GM23338 (cell line): ENCODE results near the gene PRKAR1B. TPM values are rescaled to one million over a fixed set of nuclear protein-coding genes. Genes with fewer than 3 reads are reported as not detected.

Experiments used
- ATAC-seq: fragments of 200-7000 bp; cut with Tn5 transposase; 3 replicates; pipeline ENCODE4 v1.9.1; 2020
- DNase-seq: peaks from one replicate; pipeline ENCODE4 v3.0.0-alpha.2; 2015; ENCODE audit warnings: low spot score
- H2AFZ ChIP-seq: fragments of 200-600 bp; sonication (generic); 2 replicates; pipeline ENCODE4 v1.8.0; 2016; ENCODE audit warnings: antibody characterized with exemption, mild to moderate bottlenecking, moderate library complexity
- H3F3A ChIP-seq: fragments of 200-600 bp; sonication (generic); replicated peaks from 2 replicates; pipeline ENCODE4 v1.8.0; 2017; ENCODE audit warnings: antibody characterized with exemption, mixed run types, low read depth
- H3K27ac ChIP-seq: fragments of 200-600 bp; sonication (generic); 2 replicates; pipeline ENCODE4 v1.6.1; 2016; ENCODE audit warnings: low read depth
- H3K27me3 ChIP-seq: fragments of 200-600 bp; sonication (generic); 2 replicates; pipeline ENCODE4 v1.8.0; 2016; ENCODE audit warnings: mild to moderate bottlenecking, mixed run types, moderate library complexity; ENCODE audit not compliant: insufficient read depth
- H3K36me3 ChIP-seq: fragments of 200-600 bp; sonication (generic); 2 replicates; pipeline ENCODE4 v1.8.0; 2016; ENCODE audit warnings: mild to moderate bottlenecking; ENCODE audit not compliant: insufficient read depth
- H3K4me1 ChIP-seq: fragments of 200-600 bp; sonication (generic); 2 replicates; pipeline ENCODE4 v1.8.0; 2016; ENCODE audit warnings: mild to moderate bottlenecking, moderate library complexity; ENCODE audit not compliant: insufficient read depth
- H3K4me2 ChIP-seq: fragments of 200-600 bp; sonication (generic); 2 replicates; pipeline ENCODE4 v1.7.1; 2017; ENCODE audit warnings: mixed run types
- H3K4me3 ChIP-seq: fragments of 200-600 bp; sonication (generic); 2 replicates; pipeline ENCODE4 v1.6.1; 2016; ENCODE audit warnings: mixed run types
- H3K79me2 ChIP-seq: fragments of 200-600 bp; sonication (generic); replicated peaks from 2 replicates; pipeline ENCODE4 v1.8.0; 2017; ENCODE audit warnings: mild to moderate bottlenecking; ENCODE audit not compliant: insufficient read depth
- H3K9me2 ChIP-seq: fragments of 200-600 bp; sonication (generic); 2 replicates; pipeline ENCODE4 v1.8.0; 2017; ENCODE audit not compliant: insufficient read depth
- H4K20me1 ChIP-seq: fragments of 200-600 bp; sonication (generic); replicated peaks from 2 replicates; pipeline ENCODE4 v1.8.0; 2017; ENCODE audit warnings: mild to moderate bottlenecking; ENCODE audit not compliant: insufficient read depth
- H3K27ac Mint-ChIP-seq: 2 replicates; pipeline ENCODE4 v1.8.0; 2020; ENCODE audit warnings: inconsistent platforms, mild to moderate bottlenecking, moderate library complexity, mixed read lengths
- H3K27me3 Mint-ChIP-seq: 3 replicates; pipeline ENCODE4 v1.8.0; 2022; ENCODE audit warnings: low read depth, mild to moderate bottlenecking, moderate library complexity, mixed read lengths, inconsistent platforms; ENCODE audit not compliant: insufficient read depth, poor library complexity
- H3K36me3 Mint-ChIP-seq: 3 replicates; pipeline ENCODE4 v1.8.0; 2021; ENCODE audit warnings: low read depth, mild to moderate bottlenecking, inconsistent platforms, moderate library complexity, mixed read lengths
- H3K4me1 Mint-ChIP-seq: 3 replicates; pipeline ENCODE4 v1.8.0; 2020; ENCODE audit warnings: mild to moderate bottlenecking, inconsistent platforms, mixed read lengths
- H3K4me3 Mint-ChIP-seq: 3 replicates; pipeline ENCODE4 v1.8.0; 2021; ENCODE audit warnings: moderate library complexity, mild to moderate bottlenecking, inconsistent platforms, mixed read lengths
- H3K9me3 Mint-ChIP-seq: 3 replicates; pipeline ENCODE4 v1.8.0; 2020; ENCODE audit warnings: moderate library complexity, mild to moderate bottlenecking, inconsistent platforms, mixed read lengths
- CREB1 ChIP-seq: fragments of 250-450 bp; sonication (Bioruptor Pico); IDR thresholded peaks from 2 replicates; pipeline ENCODE4 v1.5.0; 2020; ENCODE audit warnings: low read depth, mild to moderate bottlenecking, moderate library complexity
- CTCF ChIP-seq, 2 experiments: fragments of 200-600 bp in 1 of 2; sonication (generic) in 1 of 2; conservative IDR thresholded peaks; 2 replicates each; pipeline versions ENCODE4 v1.5.1 to v1.6.1; 2016 to 2017; ENCODE audit warnings: antibody characterized with exemption in 2 of 2, low read depth in 2 of 2, mild to moderate bottlenecking in 2 of 2, moderate library complexity in 1 of 2
- EZH2 ChIP-seq: fragments of 200-600 bp; sonication (generic); IDR thresholded peaks from one replicate; pipeline ENCODE4 v1.8.0; 2017; ENCODE audit warnings: antibody characterized with exemption, mild to moderate bottlenecking, low read depth; ENCODE audit not compliant: unreplicated experiment
- EZH2phosphoT487 ChIP-seq: fragments of 200-600 bp; sonication (generic); IDR thresholded peaks from one replicate; pipeline ENCODE4 v1.8.1; 2018; ENCODE audit warnings: antibody characterized with exemption; ENCODE audit not compliant: unreplicated experiment
- JUNB ChIP-seq: IDR thresholded peaks from one replicate; pipeline ENCODE4 v1.6.1; 2016; ENCODE audit warnings: antibody characterized with exemption; ENCODE audit not compliant: unreplicated experiment
- NANOG ChIP-seq: IDR thresholded peaks from 2 replicates; pipeline ENCODE4 v1.6.1; 2016; ENCODE audit warnings: antibody characterized with exemption, borderline replicate concordance
- POLR2AphosphoS5 ChIP-seq: IDR thresholded peaks from 2 replicates; pipeline ENCODE4 v1.6.1; 2016; ENCODE audit warnings: antibody characterized with exemption, low read depth
- REST ChIP-seq: IDR thresholded peaks from one replicate; pipeline ENCODE4 v1.6.1; 2018; ENCODE audit warnings: antibody characterized with exemption; ENCODE audit not compliant: unreplicated experiment
- STAT1 ChIP-seq: IDR thresholded peaks from one replicate; pipeline ENCODE4 v1.6.1; 2016; ENCODE audit warnings: antibody characterized with exemption; ENCODE audit not compliant: unreplicated experiment
- ZNF114 ChIP-seq: fragments of 250-450 bp; sonication (Bioruptor Pico); IDR thresholded peaks from 2 replicates; pipeline ENCODE4 v1.5.0; 2020; ENCODE audit warnings: mild to moderate bottlenecking, moderate library complexity
- ZNF331 ChIP-seq: fragments of 250-450 bp; sonication (Bioruptor Pico); IDR thresholded peaks from 2 replicates; pipeline ENCODE4 v1.5.0; 2020; ENCODE audit warnings: low read depth, mild to moderate bottlenecking, moderate library complexity
- ZNF462 ChIP-seq: fragments of 250-450 bp; sonication (Bioruptor Pico); IDR thresholded peaks from 2 replicates; pipeline ENCODE4 v1.5.0; 2020; ENCODE audit warnings: mild to moderate bottlenecking, moderate library complexity
- polyA plus RNA-seq: library from polyadenylated mRNA; unstranded; fragments of >200 nt; fragmentation: Nextera tagmentation; extraction: Ambion mirVana; gene quantifications from 2 replicates; pipeline ENCODE4 v1.2.1, GENCODE V29; 2016
- total RNA-seq: library from RNA; depleted of rRNA; stranded (reverse); fragments of >200 nt; shearing (Covaris generic); gene quantifications from 2 replicates; pipeline ENCODE4 v1.2.3, GENCODE V29; 2014
- TF ChIP-seq, protein P1 (sequence below): IDR thresholded peaks from 2 replicates; pipeline ENCODE4 v1.6.1; 2016; ENCODE audit warnings: antibody characterized with exemption

Gene PRKAR1B
- total and polyA plus RNA-seq, 2 experiments from 2014 or later, result 35.7 to 36.7 TPM

- Histone ChIP-seq H3F3A (no peaks in the 10 kb centered on the region; the same call in 1 of the 2 replicates), H4K20me1 (0 out of 2 replicates have a peak, but pooled peaks cover 11% of the 10 kb centered on the region), H2AFZ (no peak overlapping the region), H3K4me2 (no peak overlapping the region), H3K9me2 (no peaks in the 10 kb centered on the region), H3K36me3 (peaks cover 19% of the 10 kb centered on the region), H3K79me2 (0 out of 2 replicates have a peak, but pooled peaks cover 4% of the 10 kb centered on the region), H3K4me3 (no peak overlapping the region), H3K27ac (no peak overlapping the region), H3K27me3 (no peaks in the 10 kb centered on the region), H3K4me1 (no peaks in the 10 kb centered on the region)
- TF ChIP-seq EZH2, result no peak
- no peak for TF ChIP-seq ZNF114 (CRISPR knock-in tag)
- no peak for TF ChIP-seq ZNF331 (CRISPR knock-in tag)
- TF ChIP-seq ZNF462 (CRISPR knock-in tag), result no peak
- TF ChIP-seq, protein P1, sequence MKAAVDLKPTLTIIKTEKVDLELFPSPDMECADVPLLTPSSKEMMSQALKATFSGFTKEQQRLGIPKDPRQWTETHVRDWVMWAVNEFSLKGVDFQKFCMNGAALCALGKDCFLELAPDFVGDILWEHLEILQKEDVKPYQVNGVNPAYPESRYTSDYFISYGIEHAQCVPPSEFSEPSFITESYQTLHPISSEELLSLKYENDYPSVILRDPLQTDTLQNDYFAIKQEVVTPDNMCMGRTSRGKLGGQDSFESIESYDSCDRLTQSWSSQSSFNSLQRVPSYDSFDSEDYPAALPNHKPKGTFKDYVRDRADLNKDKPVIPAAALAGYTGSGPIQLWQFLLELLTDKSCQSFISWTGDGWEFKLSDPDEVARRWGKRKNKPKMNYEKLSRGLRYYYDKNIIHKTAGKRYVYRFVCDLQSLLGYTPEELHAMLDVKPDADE, result no peak
- TF ChIP-seq STAT1, result no peak
- no peak for TF ChIP-seq NANOG
- TF ChIP-seq REST, result no peak
- TF ChIP-seq POLR2AphosphoS5, result no peak
- TF ChIP-seq CREB1, result no peak
- no peak for TF ChIP-seq EZH2phosphoT487
- no peak for TF ChIP-seq JUNB
- no peak for TF ChIP-seq CTCF (conservative IDR thresholded peaks at IDR 0.05; ENCODE audit: low read depth in 2 of 2)
- Mint-ChIP-seq H3K4me1 (no peaks in the 10 kb centered on the region; the same call in 2 of the 3 replicates), H3K27me3 (peaks cover 8% of the 10 kb centered on the region), H3K9me3 (no peaks in the 10 kb centered on the region; the same call in 2 of the 3 replicates), H3K36me3 (peaks cover 50% of the 10 kb centered on the region), H3K27ac (no peak overlapping the region), H3K4me3 (no peak overlapping the region)
- DNase-seq, result no peak
- no peak for ATAC-seq
These were observed 40.5 kb upstream of the PRKAR1B start for GRCh38 chr7:767580-767940.
